Activated B cell treated with CpG ODN at 0.5 μM for 24 hours (primary cell): Measurements from ENCODE around the gene ABHD16A. TPM values are rescaled to one million over a fixed set of nuclear protein-coding genes. Genes with fewer than 3 reads are reported as not detected.

Source experiments
- ATAC-seq: fragments of 200-7000 bp; cut with Tn5 transposase; one replicate; pipeline ENCODE4 v1.10.0; 2021; ENCODE audit warnings: low read depth, mild to moderate bottlenecking, moderate library complexity
- CTCF ChIA-PET: fragments of 350-600 bp; sonication (Branson Sonifier 250); formaldehyde crosslinking; loops from one replicate; lab custom pipeline; 2021; ENCODE audit warnings: antibody characterized with exemption; lab: Charles Lee
- POLR2A ChIA-PET: fragments of 350-600 bp; sonication (Branson Sonifier 250); formaldehyde crosslinking; loops from one replicate; lab custom pipeline; 2021; ENCODE audit warnings: antibody characterized with exemption; lab: Charles Lee
- DNase-seq: peaks from one replicate; pipeline ENCODE4 v3.0.0; 2022
- H3K27ac Mint-ChIP-seq: one replicate; pipeline ENCODE4 v1.8.0; 2020; ENCODE audit warnings: mixed read lengths
- H3K27me3 Mint-ChIP-seq: one replicate; pipeline ENCODE4 v1.8.0; 2021; ENCODE audit warnings: mixed read lengths
- H3K36me3 Mint-ChIP-seq: one replicate; pipeline ENCODE4 v1.8.0; 2021; ENCODE audit warnings: low read depth, mixed read lengths
- H3K4me1 Mint-ChIP-seq: one replicate; pipeline ENCODE4 v1.8.0; 2021; ENCODE audit warnings: mixed read lengths
- H3K4me3 Mint-ChIP-seq: one replicate; pipeline ENCODE4 v1.8.0; 2020; ENCODE audit warnings: mild to moderate bottlenecking, mixed read lengths
- H3K9me3 Mint-ChIP-seq: one replicate; pipeline ENCODE4 v1.8.0; 2020; ENCODE audit warnings: mixed read lengths
- CTCF ChIP-seq: fragments of 200-600 bp; IDR thresholded peaks from one replicate; pipeline ENCODE4 v1.8.0; 2022; ENCODE audit warnings: antibody characterized with exemption, mild to moderate bottlenecking
- intact Hi-C: fragments of 100-400 bp; cut with micrococcal nuclease; formaldehyde crosslinking; loops from one replicate; pipeline ENCODE4 v1.15.1; 2024
- total RNA-seq: library from RNA; stranded (reverse); gene quantifications from 2 replicates; pipeline ENCODE4 v1.2.3, GENCODE V29; 2022

The ABHD16A gene
- total RNA-seq, 1 donor from 2014 or later: 59.1 TPM

GRCh38 chr6:31744422-31744821, 41.3 kb upstream of the ABHD16A start:
- peaks cover 29% of the 10 kb centered on the region for H3K36me3 Mint-ChIP-seq
- DNase-seq (no peak), ATAC-seq (no peak)
- intact Hi-C loops: no loop called here
- H3K4me1 Mint-ChIP-seq: peaks cover 17% of the 10 kb centered on the region
- H3K27ac Mint-ChIP-seq: no peak overlapping the region
- CTCF ChIA-PET: no interaction called here
- H3K4me3 Mint-ChIP-seq: no peak overlapping the region
- TF ChIP-seq CTCF: no peak
- H3K9me3 Mint-ChIP-seq: no peaks in the 10 kb centered on the region
- POLR2A ChIA-PET: no interaction called here
- no peaks in the 10 kb centered on the region for H3K27me3 Mint-ChIP-seq

GRCh38 chr6:31742894-31743293, 39.8 kb upstream of the ABHD16A start:
- CTCF ChIA-PET: no interaction called here

GRCh38 chr6:31741815-31742214, 38.7 kb upstream of the ABHD16A start:
- no peaks in the 10 kb centered on the region for H3K27me3 Mint-ChIP-seq
- TF ChIP-seq CTCF: no peak
- ChIA-PET CTCF (interaction anchor here (0.9 to 2.9 kb wide), 2 partner anchors 12 to 28 kb away, joined by 3 to 14 read pairs; no protein-coding TSS in a partner anchor), POLR2A (interaction anchor here (0.6 to 7.5 kb wide), 3 partner anchors 14 to 76 kb away, joined by 8 to 131 read pairs (median 103); partner anchors contain the start of genes DDAH2 and VARS1)
- intact Hi-C loops: no loop called here
- no peaks in the 10 kb centered on the region for H3K9me3 Mint-ChIP-seq
- peak overlapping the region; percentile 10 for H3K27ac Mint-ChIP-seq
- H3K4me3 Mint-ChIP-seq: peak overlapping the region; percentile 28
- H3K36me3 Mint-ChIP-seq: peaks cover 17% of the 10 kb centered on the region
- ATAC-seq (no peak), DNase-seq (no peak)
- H3K4me1 Mint-ChIP-seq: peaks cover 43% of the 10 kb centered on the region

More at GRCh38 chr6:31742894-31743293, 39.8 kb upstream of the ABHD16A start:
- POLR2A ChIA-PET: no interaction called here
- no peak for DNase-seq
- ATAC-seq: no peak
- H3K27me3 Mint-ChIP-seq: no peaks in the 10 kb centered on the region
- H3K4me1 Mint-ChIP-seq: peaks cover 32% of the 10 kb centered on the region
- intact Hi-C loops: no loop called here
- no peaks in the 10 kb centered on the region for H3K9me3 Mint-ChIP-seq
- no peak for TF ChIP-seq CTCF
- H3K36me3 Mint-ChIP-seq: peaks cover 23% of the 10 kb centered on the region
- H3K27ac Mint-ChIP-seq: no peak overlapping the region
- H3K4me3 Mint-ChIP-seq: no peak overlapping the region

GRCh38 chr6:31740397-31741223, 37.5 kb upstream of the ABHD16A start:
- Mint-ChIP-seq H3K27ac (peak overlapping the region; percentile 94), H3K4me1 (peaks cover 49% of the 10 kb centered on the region), H3K9me3 (no peaks in the 10 kb centered on the region), H3K4me3 (peak overlapping the region; percentile 93), H3K36me3 (peaks cover 24% of the 10 kb centered on the region), H3K27me3 (no peaks in the 10 kb centered on the region)
- intact Hi-C loops: loop anchor here (1.0 kb wide), 1 partner anchor 49 kb away; no protein-coding TSS in a partner anchor
- ChIA-PET POLR2A (interaction anchor here (0.6 to 7.5 kb wide), 17 partner anchors 13 to 218 kb away, joined by 3 to 131 read pairs (median 5); partner anchors contain the start of genes BAG6, C6orf47, DDAH2 and HSPA1A), CTCF (interaction anchor here (0.9 to 2.9 kb wide), 7 partner anchors 11 to 189 kb away, joined by 3 to 14 read pairs (median 4); no protein-coding TSS in a partner anchor)
- no peak for TF ChIP-seq CTCF
- DNase-seq (no peak), ATAC-seq (peak; percentile 4)
